Esophagus squamous epithelium (tissue), 5 donors: ENCODE measurements around the gene BEST2. TPM values are rescaled to one million over a fixed set of nuclear protein-coding genes. Genes with fewer than 3 reads are reported as not detected.
A peak's percentile ranks its signal among the peaks of the same experiment; 100 is the strongest.

ENCODE experiments used
- DNase-seq: peaks from one replicate; lab custom pipeline; 2025; lab: John Stamatoyannopoulos, UW
- H3K27ac ChIP-seq, 4 donors: fragments of 200-600 bp; sonication (generic); one replicate each; pipeline ENCODE4 v1.5.1; 2016 to 2019; ENCODE audit warnings: mild to moderate bottlenecking in 1 of 4
- H3K27me3 ChIP-seq, 4 donors: fragments of 200-600 bp; sonication (generic); 1 replicate in 3 of 4; 2 replicates in 1 of 4; pipeline versions ENCODE4 v1.5.1 to v1.6.0; 2017 to 2021; ENCODE audit warnings: antibody characterized with exemption in 1 of 4
- H3K36me3 ChIP-seq, 3 donors: fragments of 200-600 bp; sonication (generic); one replicate each; pipeline ENCODE4 v1.5.1; 2016 to 2019
- H3K4me1 ChIP-seq, 3 donors: fragments of 200-600 bp; sonication (generic); one replicate each; pipeline ENCODE4 v1.5.1; 2017 to 2019
- H3K4me3 ChIP-seq, 4 donors: fragments of 200-600 bp; sonication (generic); 1 replicate in 3 of 4; 2 replicates in 1 of 4; pipeline ENCODE4 v1.5.1; 2016 to 2019; ENCODE audit warnings: mild to moderate bottlenecking in 2 of 4, moderate library complexity in 1 of 4
- H3K9me3 ChIP-seq, 3 donors: fragments of 200-600 bp; sonication (generic); one replicate each; pipeline ENCODE4 v1.5.1; 2016 to 2019
- CTCF ChIP-seq, 6 experiments: fragments of 450-650 bp in 4 of 6; fragments of 200-600 bp in 2 of 6; sonication (generic) in 2 of 6; IDR thresholded peaks; one replicate each; pipeline ENCODE4 v1.5.1; 2016 to 2019; ENCODE audit warnings: antibody characterized with exemption in 6 of 6, mild to moderate bottlenecking in 4 of 6, moderate library complexity in 4 of 6
- POLR2A ChIP-seq, 4 donors: fragments of 450-650 bp; IDR thresholded peaks; one replicate each; pipeline ENCODE4 v1.6.1; 2017; ENCODE audit warnings: antibody characterized with exemption in 4 of 4, mild to moderate bottlenecking in 4 of 4, moderate library complexity in 3 of 4
- WGBS, 2 donors: methylation state at CpG; one replicate each; pipeline ENCODE4 v1.1.5; 2018; 5-methylcytosine and 5-hydroxymethylcytosine counted together
- intact Hi-C: fragments of 100-400 bp; cut with DNase I; formaldehyde crosslinking; loops from one replicate; pipeline ENCODE4 v1.15.0; 2022
- total RNA-seq, 4 donors: library from RNA; depleted of rRNA; stranded (reverse); fragments of >200 nt; gene quantifications; one replicate each; pipeline ENCODE4 v1.1.0, GENCODE V29; 2016
- donor health status: DM: yes; HTN: yes; CAD: no.

The BEST2 gene
- total RNA-seq, 4 donors from 2014 or later, result 0.27 to 1.3 TPM; not detected in 2

- Histone ChIP-seq H3K27me3 (no peaks in the 10 kb centered on the region), H3K4me3 (no peak overlapping the region), H3K27ac (no peak overlapping the region), H3K36me3 (peaks cover 0 to 83% (median 14%) of the 10 kb centered on the region in 3 donors), H3K9me3 (no peaks in the 10 kb centered on the region), H3K4me1 (peaks cover 0 to 7% (median 6%) of the 10 kb centered on the region in 3 donors)
- WGBS, 2 donors, result 94 to 95% methylated on average over 12 to 13 of the region's 16 CpGs
- DNase-seq, result no peak
- TF ChIP-seq CTCF (IDR thresholded peaks at IDR 0.05) (no peak), POLR2A (IDR thresholded peaks at IDR 0.05) (no peak)
- intact Hi-C loops, result loop anchor here (5.0 kb wide), 1 partner anchor 38 kb away; the partner anchor contains the start of genes PRDX2 and THSD8
Measured at GRCh38 chr19:12764698-12765097, 13.1 kb downstream of the BEST2 start.

GRCh38 chr19:12766051-12766521, 14.5 kb downstream of the BEST2 start:
- Histone ChIP-seq H3K4me3 (peak overlapping the region; percentile 18 to 69 (median 43)), H3K27ac (peak overlapping the region in 3 of 4 donors; percentile 59 to 80 (median 72)), H3K9me3 (no peaks in the 10 kb centered on the region), H3K36me3 (peaks cover 0 to 97% (median 17%) of the 10 kb centered on the region in 3 donors), H3K4me1 (peaks cover 0 to 7% (median 6%) of the 10 kb centered on the region in 3 donors), H3K27me3 (no peaks in the 10 kb centered on the region)
- 3 to 27% methylated on average over 11 to 13 of the region's 30 CpGs for WGBS, 2 donors
- TF ChIP-seq POLR2A (IDR thresholded peaks at IDR 0.05) (no peak), CTCF (IDR thresholded peaks at IDR 0.05) (peak; percentile 75 to 98 (median 92))
- DNase-seq, result no peak
- intact Hi-C loops, result loop anchor here (5.0 kb wide), 1 partner anchor 36 kb away; the partner anchor contains the start of genes PRDX2 and THSD8

GRCh38 chr19:12767150-12767549, 15.6 kb downstream of the BEST2 start:
- H3K27me3 ChIP-seq, result no peaks in the 10 kb centered on the region
- H3K9me3 ChIP-seq, result no peaks in the 10 kb centered on the region
- peaks cover 0 to 92% (median 17%) of the 10 kb centered on the region in 3 donors for H3K36me3 ChIP-seq
- peaks cover 0 to 7% (median 6%) of the 10 kb centered on the region in 3 donors for H3K4me1 ChIP-seq
- H3K27ac ChIP-seq, result no peak overlapping the region
- 82 to 94% methylated on average over 9 to 10 of the region's 11 CpGs for WGBS, 2 donors
- no peak for TF ChIP-seq POLR2A (IDR thresholded peaks at IDR 0.05)
- TF ChIP-seq CTCF (IDR thresholded peaks at IDR 0.05), result no peak
- H3K4me3 ChIP-seq, result no peak overlapping the region
- intact Hi-C loops, result loop anchor here (5.0 kb wide), 1 partner anchor 35 kb away; the partner anchor contains the start of genes PRDX2 and THSD8
- DNase-seq, result no peak

GRCh38 chr19:12767666-12768065, 16.1 kb downstream of the BEST2 start:
- no peak for TF ChIP-seq CTCF (IDR thresholded peaks at IDR 0.05)
- TF ChIP-seq POLR2A (IDR thresholded peaks at IDR 0.05), result no peak
- 92 to 94% methylated on average over 13 to 14 of the region's 15 CpGs for WGBS, 2 donors
- no peaks in the 10 kb centered on the region for H3K27me3 ChIP-seq
- no peaks in the 10 kb centered on the region for H3K9me3 ChIP-seq
- H3K4me1 ChIP-seq, result peaks cover 0 to 7% (median 6%) of the 10 kb centered on the region in 3 donors
- H3K36me3 ChIP-seq, result peaks cover 0 to 91% (median 14%) of the 10 kb centered on the region in 3 donors
- intact Hi-C loops, result loop anchor here (5.0 kb wide), 1 partner anchor 35 kb away; the partner anchor contains the start of genes PRDX2 and THSD8
- DNase-seq, result no peak
- H3K4me3 ChIP-seq, result no peak overlapping the region
- H3K27ac ChIP-seq, result no peak overlapping the region

GRCh38 chr19:12769689-12770088, 18.1 kb downstream of the BEST2 start:
- TF ChIP-seq CTCF (IDR thresholded peaks at IDR 0.05) (no peak), POLR2A (IDR thresholded peaks at IDR 0.05) (no peak)
- H3K27ac ChIP-seq, result no peak overlapping the region
- no peak for DNase-seq
- 73 to 74% methylated on average over 22 of the region's 37 CpGs for WGBS, 2 donors
- no peaks in the 10 kb centered on the region for H3K9me3 ChIP-seq
- intact Hi-C loops, result loop anchor here (5.0 kb wide), 2 partner anchors 33 to 73 kb away; partner anchors contain the start of genes PRDX2 and THSD8
- H3K27me3 ChIP-seq, result no peaks in the 10 kb centered on the region
- H3K4me3 ChIP-seq, result no peak overlapping the region
- peaks cover 0 to 74% (median 4%) of the 10 kb centered on the region in 3 donors for H3K36me3 ChIP-seq
- peaks cover 0 to 11% (median 11%) of the 10 kb centered on the region in 3 donors for H3K4me1 ChIP-seq
